Measurements from ENCODE around the gene TNRC6B. TPM values are rescaled to one million over a fixed set of nuclear protein-coding genes. Genes with fewer than 3 reads are reported as not detected.

Gene TNRC6B
- total and polyA plus RNA-seq, 2 experiments from 2014 or later = 23.7 to 25.8 TPM

DNA sequence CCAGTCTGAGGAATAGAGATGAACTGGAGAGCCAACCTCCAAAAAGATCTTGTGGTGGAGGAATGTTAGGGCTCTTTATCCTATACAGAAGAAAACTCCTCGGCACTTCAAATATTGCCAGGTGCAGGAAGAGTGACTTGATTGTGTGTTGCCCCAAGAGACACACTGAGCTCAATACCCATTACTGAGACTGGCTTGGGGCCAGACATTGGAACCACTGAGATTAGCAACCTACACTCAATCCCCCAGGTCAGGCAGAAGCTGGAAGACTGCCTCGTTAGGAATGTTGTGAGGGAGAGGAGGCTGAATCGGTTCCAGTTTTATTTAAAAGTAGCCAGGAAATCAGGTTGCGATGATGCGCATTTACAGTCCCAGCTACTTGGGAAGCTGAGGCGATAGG lies 190.3 kb downstream of the TNRC6B start:
- Histone ChIP-seq H3K27ac (no peak overlapping the region), H3K4me2 (no peak overlapping the region), H4K20me1 (ENCODE audit: insufficient read depth, poor library complexity, severe bottlenecking) (no peaks in the 10 kb centered on the region), H3K36me3 (replicated peaks; ENCODE audit: insufficient read depth, low read depth) (peaks cover 4% of the 10 kb centered on the region), H3K4me3 (no peak overlapping the region), H2AFZ (no peak overlapping the region), H3K27me3 (no peaks in the 10 kb centered on the region), H3K4me1 (ENCODE audit: insufficient read depth) (no peaks in the 10 kb centered on the region), H3K79me2 (peaks cover 16% of the 10 kb centered on the region), H3K9me2 (replicated peaks; ENCODE audit: insufficient read depth) (no peaks in the 10 kb centered on the region), H3K9me3 (ENCODE audit: low read depth) (no peaks in the 10 kb centered on the region)
- 94% methylated on average over 6 of the region's 6 CpGs for WGBS (ENCODE audit: low lambda C conversion rate, missing lambda C conversion rate)
- TF ChIP-seq EZH2phosphoT487 (IDR thresholded peaks at IDR 0.05; ENCODE audit: low read depth, severe bottlenecking, unreplicated experiment) (no peak), EZH2 (IDR thresholded peaks at IDR 0.05; ENCODE audit: borderline replicate concordance) (no peak)
- TF ChIP-seq, protein P1, sequence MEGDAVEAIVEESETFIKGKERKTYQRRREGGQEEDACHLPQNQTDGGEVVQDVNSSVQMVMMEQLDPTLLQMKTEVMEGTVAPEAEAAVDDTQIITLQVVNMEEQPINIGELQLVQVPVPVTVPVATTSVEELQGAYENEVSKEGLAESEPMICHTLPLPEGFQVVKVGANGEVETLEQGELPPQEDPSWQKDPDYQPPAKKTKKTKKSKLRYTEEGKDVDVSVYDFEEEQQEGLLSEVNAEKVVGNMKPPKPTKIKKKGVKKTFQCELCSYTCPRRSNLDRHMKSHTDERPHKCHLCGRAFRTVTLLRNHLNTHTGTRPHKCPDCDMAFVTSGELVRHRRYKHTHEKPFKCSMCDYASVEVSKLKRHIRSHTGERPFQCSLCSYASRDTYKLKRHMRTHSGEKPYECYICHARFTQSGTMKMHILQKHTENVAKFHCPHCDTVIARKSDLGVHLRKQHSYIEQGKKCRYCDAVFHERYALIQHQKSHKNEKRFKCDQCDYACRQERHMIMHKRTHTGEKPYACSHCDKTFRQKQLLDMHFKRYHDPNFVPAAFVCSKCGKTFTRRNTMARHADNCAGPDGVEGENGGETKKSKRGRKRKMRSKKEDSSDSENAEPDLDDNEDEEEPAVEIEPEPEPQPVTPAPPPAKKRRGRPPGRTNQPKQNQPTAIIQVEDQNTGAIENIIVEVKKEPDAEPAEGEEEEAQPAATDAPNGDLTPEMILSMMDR (IDR thresholded peaks at IDR 0.05; ENCODE audit: poor library complexity) = no peak
- no peak for DNase-seq (ENCODE audit: low spot score)

DNA sequence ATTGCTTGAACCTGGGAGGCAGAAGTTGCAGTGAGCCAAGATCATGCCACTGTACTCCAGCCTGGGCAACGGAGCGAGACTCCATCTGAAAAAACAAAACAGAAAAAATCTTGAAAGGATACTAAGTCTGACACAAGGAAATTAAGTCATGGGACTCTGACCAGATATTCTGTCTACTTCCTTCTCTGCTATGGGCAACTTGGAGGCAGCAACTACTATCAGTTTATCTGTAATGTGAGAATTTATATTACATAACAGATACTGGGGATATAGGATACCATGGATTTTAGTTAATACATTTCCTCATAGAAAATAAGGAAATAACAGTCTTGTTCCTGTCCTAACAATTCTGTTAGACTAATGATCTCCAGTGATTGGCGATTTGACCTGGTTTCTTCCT lies 191.1 kb downstream of the TNRC6B start:
- no peak overlapping the region for H2AFZ ChIP-seq
- no peak overlapping the region for H3K4me2 ChIP-seq
- H3K4me3 ChIP-seq = no peak overlapping the region
- peaks cover 4% of the 10 kb centered on the region for H3K36me3 ChIP-seq (replicated peaks; ENCODE audit: insufficient read depth, low read depth)
- TF ChIP-seq, protein P1 (IDR thresholded peaks at IDR 0.05; ENCODE audit: poor library complexity) = no peak
- TF ChIP-seq EZH2phosphoT487 (IDR thresholded peaks at IDR 0.05; ENCODE audit: low read depth, severe bottlenecking, unreplicated experiment) = no peak
- no peak for TF ChIP-seq EZH2 (IDR thresholded peaks at IDR 0.05; ENCODE audit: borderline replicate concordance)
- H3K9me2 ChIP-seq (replicated peaks; ENCODE audit: insufficient read depth) = no peaks in the 10 kb centered on the region
- no peaks in the 10 kb centered on the region for H3K27me3 ChIP-seq
- no peaks in the 10 kb centered on the region for H4K20me1 ChIP-seq (ENCODE audit: insufficient read depth, poor library complexity, severe bottlenecking)
- 94% methylated on average over 3 of the region's 3 CpGs for WGBS (ENCODE audit: low lambda C conversion rate, missing lambda C conversion rate)
- DNase-seq (ENCODE audit: low spot score) = no peak
- peaks cover 24% of the 10 kb centered on the region for H3K79me2 ChIP-seq
- H3K9me3 ChIP-seq (ENCODE audit: low read depth) = no peaks in the 10 kb centered on the region
- no peak overlapping the region for H3K27ac ChIP-seq
- no peaks in the 10 kb centered on the region for H3K4me1 ChIP-seq (ENCODE audit: insufficient read depth)

DNA sequence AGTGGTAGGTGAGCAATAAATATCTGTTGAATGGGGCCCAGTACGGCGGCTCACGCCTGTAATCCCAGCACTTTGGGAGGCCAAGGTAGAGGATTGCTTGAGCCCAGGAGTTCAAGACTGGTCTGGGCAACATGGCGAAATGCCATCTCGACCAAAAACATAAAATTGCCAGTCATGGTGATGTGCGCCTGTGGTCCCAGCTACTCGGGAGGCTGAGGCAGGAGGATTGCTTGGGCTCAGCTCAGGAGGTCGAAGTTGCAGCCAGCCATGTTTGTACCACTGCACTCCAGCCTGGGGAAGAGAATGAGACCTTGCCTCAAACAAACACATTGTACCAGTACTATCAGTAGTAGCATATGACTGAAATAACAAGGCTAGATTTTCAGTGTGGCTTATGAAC lies 196.8 kb downstream of the TNRC6B start:
- 98% methylated on average over 8 of the region's 8 CpGs for WGBS (ENCODE audit: low lambda C conversion rate, missing lambda C conversion rate)
- no peak overlapping the region for H3K4me2 ChIP-seq
- DNase-seq (ENCODE audit: low spot score) = no peak
- no peaks in the 10 kb centered on the region for H4K20me1 ChIP-seq (ENCODE audit: insufficient read depth, poor library complexity, severe bottlenecking)
- no peaks in the 10 kb centered on the region for H3K27me3 ChIP-seq
- no peaks in the 10 kb centered on the region for H3K36me3 ChIP-seq (replicated peaks; ENCODE audit: insufficient read depth, low read depth)
- H3K4me1 ChIP-seq (ENCODE audit: insufficient read depth) = no peaks in the 10 kb centered on the region
- H3K27ac ChIP-seq = no peak overlapping the region
- H3K9me3 ChIP-seq (ENCODE audit: low read depth) = no peaks in the 10 kb centered on the region
- TF ChIP-seq, protein P1 (IDR thresholded peaks at IDR 0.05; ENCODE audit: poor library complexity) = no peak
- TF ChIP-seq EZH2phosphoT487 (IDR thresholded peaks at IDR 0.05; ENCODE audit: low read depth, severe bottlenecking, unreplicated experiment) (no peak), EZH2 (IDR thresholded peaks at IDR 0.05; ENCODE audit: borderline replicate concordance) (no peak)
- peaks cover 80% of the 10 kb centered on the region for H3K79me2 ChIP-seq
- no peak overlapping the region for H2AFZ ChIP-seq
- no peak overlapping the region for H3K4me3 ChIP-seq
- H3K9me2 ChIP-seq (replicated peaks; ENCODE audit: insufficient read depth) = no peaks in the 10 kb centered on the region

DNA sequence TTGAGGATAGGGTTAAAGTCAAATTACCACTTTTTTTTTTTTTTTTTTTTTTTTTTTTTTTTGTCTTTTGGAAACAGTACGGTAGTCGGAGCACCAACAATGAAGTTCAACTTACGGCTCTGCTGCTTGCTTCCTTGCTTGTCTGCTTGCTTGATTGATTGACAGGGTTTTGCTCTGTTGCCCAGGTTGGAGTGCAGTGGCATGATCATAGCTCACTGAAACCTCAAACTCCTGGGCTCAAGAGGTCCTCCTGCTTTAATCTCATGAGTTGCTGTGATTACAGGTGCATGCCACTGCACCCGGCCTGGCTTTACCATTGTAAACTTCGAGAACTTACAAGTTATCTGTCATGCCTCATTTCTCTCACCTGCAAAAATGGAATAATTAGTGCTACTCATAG lies 198.4 kb downstream of the TNRC6B start:
- WGBS (ENCODE audit: low lambda C conversion rate, missing lambda C conversion rate) = 89% methylated on average over 5 of the region's 5 CpGs
- TF ChIP-seq EZH2phosphoT487 (IDR thresholded peaks at IDR 0.05; ENCODE audit: low read depth, severe bottlenecking, unreplicated experiment) (no peak), EZH2 (IDR thresholded peaks at IDR 0.05; ENCODE audit: borderline replicate concordance) (no peak)
- TF ChIP-seq, protein P1 (IDR thresholded peaks at IDR 0.05; ENCODE audit: poor library complexity) = no peak
- Histone ChIP-seq H4K20me1 (ENCODE audit: insufficient read depth, poor library complexity, severe bottlenecking) (no peaks in the 10 kb centered on the region), H2AFZ (no peak overlapping the region), H3K4me1 (ENCODE audit: insufficient read depth) (no peaks in the 10 kb centered on the region), H3K27ac (no peak overlapping the region), H3K79me2 (peaks cover 94% of the 10 kb centered on the region), H3K27me3 (no peaks in the 10 kb centered on the region), H3K4me3 (no peak overlapping the region), H3K9me3 (ENCODE audit: low read depth) (no peaks in the 10 kb centered on the region), H3K36me3 (replicated peaks; ENCODE audit: insufficient read depth, low read depth) (no peaks in the 10 kb centered on the region), H3K9me2 (replicated peaks; ENCODE audit: insufficient read depth) (no peaks in the 10 kb centered on the region), H3K4me2 (no peak overlapping the region)
- DNase-seq (ENCODE audit: low spot score) = no peak
